Measurements from ENCODE around the gene UBTFL1.
"Not testable (repeated sequence)": the region's sequence is repeated elsewhere in the genome, so short reads cannot be mapped to it uniquely, and the experiment has no call there.

GRCh38 chr11:90085650-90086049 is at the start of gene UBTFL1:
- not testable (repeated sequence) for TF ChIP-seq YY1 (IDR thresholded peaks at IDR 0.05; ENCODE audit: extremely low read depth, insufficient replicate concordance, low read depth, low read length); EZH2 (IDR thresholded peaks at IDR 0.05); JUND (IDR thresholded peaks at IDR 0.05); CEBPB (IDR thresholded peaks at IDR 0.05; ENCODE audit: low read depth); RAD21 (IDR thresholded peaks at IDR 0.05; ENCODE audit: low read depth)
